Measurements from ENCODE around the gene ZNFX1. TPM values are rescaled to one million over a fixed set of nuclear protein-coding genes. Genes with fewer than 3 reads are reported as not detected.

The ZNFX1 gene
- total and polyA plus RNA-seq, 9 of the 15 experiments (the other 6 are each of a cell fraction or from before 2014, with no cell fraction given), result 3.8 to 13.8 (median 10.3) TPM

DNA sequence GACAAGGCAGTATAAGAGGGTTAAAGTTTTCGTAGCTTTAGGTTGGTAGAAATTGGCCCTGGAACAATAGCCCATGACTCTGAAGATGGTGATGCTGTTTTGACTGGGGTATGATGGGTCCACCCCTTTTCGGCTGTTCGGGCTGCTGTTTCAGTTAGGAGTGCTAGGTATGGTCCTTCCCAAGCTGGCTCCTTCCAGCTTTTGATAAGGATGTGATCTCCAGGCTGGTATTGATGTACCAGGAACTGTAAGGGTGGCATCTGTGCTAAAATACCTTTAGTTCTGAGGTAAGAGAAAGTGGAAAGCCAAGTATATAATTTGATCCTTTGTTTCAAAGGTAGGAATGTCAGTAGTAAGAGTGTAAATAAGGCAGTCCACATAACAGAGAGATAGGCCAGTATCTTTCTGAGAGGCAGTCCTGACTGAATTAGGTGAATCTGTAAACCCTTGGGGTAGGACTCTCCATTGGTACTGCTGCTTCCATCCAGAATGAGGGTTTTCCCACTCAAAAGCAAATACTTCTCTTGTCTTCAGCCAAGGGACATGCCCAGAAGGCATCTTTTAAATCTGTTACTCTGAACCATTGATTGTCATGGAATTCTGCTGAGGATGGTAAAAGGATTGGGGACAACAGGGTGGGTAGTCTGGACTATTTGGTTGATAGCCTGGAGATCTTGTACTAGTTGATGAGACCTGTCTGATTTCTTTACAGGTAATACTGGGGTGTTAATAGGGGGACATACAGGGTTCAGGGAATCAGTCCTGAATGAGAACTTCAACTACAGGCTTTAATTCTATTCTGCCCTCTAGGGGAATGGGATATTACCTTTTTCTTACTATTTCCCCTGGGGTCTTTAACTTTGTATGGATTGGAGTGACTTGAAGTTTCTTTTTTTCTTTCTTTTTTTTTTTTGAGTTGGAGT is 6.1 kb upstream of the ZNFX1 start (continued):
- TF ChIP-seq, protein P1, sequence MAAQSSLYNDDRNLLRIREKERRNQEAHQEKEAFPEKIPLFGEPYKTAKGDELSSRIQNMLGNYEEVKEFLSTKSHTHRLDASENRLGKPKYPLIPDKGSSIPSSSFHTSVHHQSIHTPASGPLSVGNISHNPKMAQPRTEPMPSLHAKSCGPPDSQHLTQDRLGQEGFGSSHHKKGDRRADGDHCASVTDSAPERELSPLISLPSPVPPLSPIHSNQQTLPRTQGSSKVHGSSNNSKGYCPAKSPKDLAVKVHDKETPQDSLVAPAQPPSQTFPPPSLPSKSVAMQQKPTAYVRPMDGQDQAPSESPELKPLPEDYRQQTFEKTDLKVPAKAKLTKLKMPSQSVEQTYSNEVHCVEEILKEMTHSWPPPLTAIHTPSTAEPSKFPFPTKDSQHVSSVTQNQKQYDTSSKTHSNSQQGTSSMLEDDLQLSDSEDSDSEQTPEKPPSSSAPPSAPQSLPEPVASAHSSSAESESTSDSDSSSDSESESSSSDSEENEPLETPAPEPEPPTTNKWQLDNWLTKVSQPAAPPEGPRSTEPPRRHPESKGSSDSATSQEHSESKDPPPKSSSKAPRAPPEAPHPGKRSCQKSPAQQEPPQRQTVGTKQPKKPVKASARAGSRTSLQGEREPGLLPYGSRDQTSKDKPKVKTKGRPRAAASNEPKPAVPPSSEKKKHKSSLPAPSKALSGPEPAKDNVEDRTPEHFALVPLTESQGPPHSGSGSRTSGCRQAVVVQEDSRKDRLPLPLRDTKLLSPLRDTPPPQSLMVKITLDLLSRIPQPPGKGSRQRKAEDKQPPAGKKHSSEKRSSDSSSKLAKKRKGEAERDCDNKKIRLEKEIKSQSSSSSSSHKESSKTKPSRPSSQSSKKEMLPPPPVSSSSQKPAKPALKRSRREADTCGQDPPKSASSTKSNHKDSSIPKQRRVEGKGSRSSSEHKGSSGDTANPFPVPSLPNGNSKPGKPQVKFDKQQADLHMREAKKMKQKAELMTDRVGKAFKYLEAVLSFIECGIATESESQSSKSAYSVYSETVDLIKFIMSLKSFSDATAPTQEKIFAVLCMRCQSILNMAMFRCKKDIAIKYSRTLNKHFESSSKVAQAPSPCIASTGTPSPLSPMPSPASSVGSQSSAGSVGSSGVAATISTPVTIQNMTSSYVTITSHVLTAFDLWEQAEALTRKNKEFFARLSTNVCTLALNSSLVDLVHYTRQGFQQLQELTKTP (IDR thresholded peaks at IDR 0.05; ENCODE audit: low read depth in 1 of 2, partially characterized antibody in 2 of 2), result no peak
- peak; percentile 37 for TF ChIP-seq E2F1 (CRISPR knock-in tag; IDR thresholded peaks at IDR 0.05)
- TF ChIP-seq HOXB6 (CRISPR knock-in tag; IDR thresholded peaks at IDR 0.05; ENCODE audit: borderline replicate concordance), result 0 out of 2 replicates have a peak, but pooled peaks have one; percentile 42
- peak; percentile 72; the same call in 1 of the 2 replicates for TF ChIP-seq ZNF445 (CRISPR knock-in tag; IDR thresholded peaks at IDR 0.05; ENCODE audit: low read depth)
- TF ChIP-seq SIN3A (IDR thresholded peaks at IDR 0.05; ENCODE audit: borderline replicate concordance in 2 of 2, control insufficient read depth in 1 of 2, low read depth in 2 of 2, low read length in 2 of 2), result 0 out of 4 replicates have a peak, but pooled peaks of 1 of the 2 experiments have one; percentile 24
- no peak for TF ChIP-seq TARDBP (IDR thresholded peaks at IDR 0.05)
- TF ChIP-seq POLR2AphosphoS2 (IDR thresholded peaks at IDR 0.05; ENCODE audit: low read length), result peak; percentile 13; the same call in 1 of the 2 replicates
- TF ChIP-seq, protein P2, sequence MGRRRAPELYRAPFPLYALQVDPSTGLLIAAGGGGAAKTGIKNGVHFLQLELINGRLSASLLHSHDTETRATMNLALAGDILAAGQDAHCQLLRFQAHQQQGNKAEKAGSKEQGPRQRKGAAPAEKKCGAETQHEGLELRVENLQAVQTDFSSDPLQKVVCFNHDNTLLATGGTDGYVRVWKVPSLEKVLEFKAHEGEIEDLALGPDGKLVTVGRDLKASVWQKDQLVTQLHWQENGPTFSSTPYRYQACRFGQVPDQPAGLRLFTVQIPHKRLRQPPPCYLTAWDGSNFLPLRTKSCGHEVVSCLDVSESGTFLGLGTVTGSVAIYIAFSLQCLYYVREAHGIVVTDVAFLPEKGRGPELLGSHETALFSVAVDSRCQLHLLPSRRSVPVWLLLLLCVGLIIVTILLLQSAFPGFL (CRISPR knock-in tag; IDR thresholded peaks at IDR 0.05), result no peak
- TF ChIP-seq ZNF75A (CRISPR knock-in tag; IDR thresholded peaks at IDR 0.05), result peak; percentile 55; the same call in 1 of the 2 replicates
- peak; percentile 58 for TF ChIP-seq POLR2A (conservative IDR thresholded peaks at IDR 0.05)
- 0 out of 2 replicates have a peak, but pooled peaks have one; percentile 7 for TF ChIP-seq ZNF253 (CRISPR knock-in tag; conservative IDR thresholded peaks at IDR 0.05)
